Measurements from ENCODE around the gene AIFM1. TPM values are rescaled to one million over a fixed set of nuclear protein-coding genes. Genes with fewer than 3 reads are reported as not detected.

AIFM1 gene
- total RNA-seq, 6 donors from 2014 or later: 14.1 to 29.5 (median 21.9) TPM

DNA sequence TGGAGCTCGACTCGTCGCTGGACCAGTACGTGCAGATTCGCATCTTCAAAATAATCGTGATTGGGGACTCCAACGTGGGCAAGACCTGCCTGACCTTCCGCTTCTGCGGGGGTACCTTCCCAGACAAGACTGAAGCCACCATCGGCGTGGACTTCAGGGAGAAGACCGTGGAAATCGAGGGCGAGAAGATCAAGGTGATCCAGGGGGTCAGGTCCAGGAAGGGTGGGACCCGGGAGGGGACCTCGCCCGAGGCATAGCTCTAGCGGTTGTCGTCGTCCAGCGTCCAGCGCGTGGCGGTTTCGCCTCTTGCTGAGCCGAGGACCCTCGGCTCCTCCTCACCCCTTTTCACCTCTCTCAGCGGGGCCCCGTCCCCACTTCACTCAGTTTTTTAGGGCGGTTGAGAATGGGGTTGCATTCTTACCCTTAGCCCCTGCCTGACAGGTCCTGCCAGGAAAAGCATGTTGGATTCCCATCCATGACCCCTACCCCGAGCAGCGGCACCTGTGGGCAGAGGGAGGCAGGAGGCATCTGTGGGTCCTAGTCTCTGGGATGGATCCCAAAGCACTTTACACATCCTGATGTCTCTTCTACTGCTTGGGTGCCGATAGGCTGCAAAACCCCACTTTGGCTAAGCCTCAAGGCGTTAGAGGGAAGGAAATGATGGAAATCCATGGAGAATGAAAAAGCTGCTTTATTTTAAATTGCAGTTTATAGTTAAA lies 6.6 kb upstream of the AIFM1 start:
- H3K4me3 ChIP-seq: peak overlapping the region; percentile 1 to 54 (median 50)
- H3K27me3 ChIP-seq: no peaks in the 10 kb centered on the region
- H3K36me3 ChIP-seq: no peaks in the 10 kb centered on the region
- peak overlapping the region in 3 of 4 donors; percentile 39 to 79 (median 59) for H3K27ac ChIP-seq
- peaks cover 3 to 15% (median 7%) of the 10 kb centered on the region in 4 donors for H3K4me1 ChIP-seq
- 48 to 62% methylated on average over 6 to 31 of the region's 34 CpGs for WGBS, 2 donors
- TF ChIP-seq EP300 (IDR thresholded peaks at IDR 0.05) (no peak), CTCF (IDR thresholded peaks at IDR 0.05) (no peak), POLR2AphosphoS5 (IDR thresholded peaks at IDR 0.05) (no peak), POLR2A (IDR thresholded peaks at IDR 0.05) (no peak)
- ATAC-seq (ENCODE audit: low FRiP score in 2 of 2): no peak
- peak in 1 of 2 donors; percentile 45 for DNase-seq
- H3K9me3 ChIP-seq: no peaks in the 10 kb centered on the region

- ATAC-seq (ENCODE audit: low FRiP score in 2 of 2) (peak; percentile 57 to 65), DNase-seq (peak in 1 of 2 donors; percentile 85)
- TF ChIP-seq POLR2A (IDR thresholded peaks at IDR 0.05) (no peak), EP300 (IDR thresholded peaks at IDR 0.05) (no peak), CTCF (IDR thresholded peaks at IDR 0.05) (no peak), POLR2AphosphoS5 (IDR thresholded peaks at IDR 0.05) (no peak)
- WGBS, 2 donors: 44% methylated on average over 50 of the region's 61 CpGs; no CpG with 5 or more reads in 1 of the 2 donors
- H3K4me3 ChIP-seq: peak within 1 kb of the TSS; percentile 1 to 54 (median 50)
- H3K27me3 ChIP-seq: no peaks in the 10 kb centered on the region
- H3K36me3 ChIP-seq: no peaks in the 10 kb centered on the region
- no peaks in the 10 kb centered on the region for H3K9me3 ChIP-seq
- peaks cover 3 to 21% (median 9%) of the 10 kb centered on the region in 4 donors for H3K4me1 ChIP-seq
- H3K27ac ChIP-seq: peak within 1 kb of the TSS in 3 of 4 donors; percentile 39 to 79 (median 59)
Observed at GRCh38 chrX:130171446-130172126, 5.9 kb upstream of the AIFM1 start, which contains the start of gene RAB33A. Gene RAB33A, plus strand, starts transcription at chrX:130171962. Its CDS starts 101 bp downstream, at chrX:130172063.

DNA sequence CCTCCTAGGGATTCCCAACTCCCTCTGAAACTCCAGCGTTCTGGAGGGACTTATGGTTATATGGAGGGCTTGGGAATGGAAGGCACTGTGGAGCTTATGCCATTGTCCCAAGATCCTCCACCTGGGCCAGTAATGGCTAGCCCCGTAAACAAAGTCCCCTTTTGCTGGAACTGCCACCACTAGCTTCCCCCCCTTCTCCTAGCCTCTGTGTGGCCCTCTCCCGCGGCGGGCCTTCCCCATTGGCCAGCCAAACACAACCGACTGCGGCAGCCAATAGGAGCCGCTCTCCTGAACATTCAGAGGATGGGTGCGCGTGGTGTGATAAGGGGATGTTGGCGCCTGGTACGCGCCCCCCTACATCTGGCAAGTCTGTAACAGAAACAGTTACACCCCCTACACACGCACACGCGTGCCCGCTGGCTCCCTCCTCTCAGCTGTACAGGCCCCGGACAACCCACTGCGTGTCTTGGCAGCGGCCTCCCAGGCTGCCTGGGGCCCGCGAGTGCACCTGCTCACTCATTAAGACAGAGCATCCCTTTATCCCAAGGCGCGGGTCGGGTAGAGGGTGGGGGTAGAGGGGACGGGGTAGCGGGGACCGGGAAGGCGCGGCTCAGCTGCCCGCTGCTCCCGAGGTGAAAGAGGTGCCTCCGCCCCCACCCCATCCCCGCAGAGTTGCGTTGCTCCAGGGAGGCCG lies 5.3 kb upstream of the AIFM1 start:
- Histone ChIP-seq H3K27ac (peak overlapping the region in 2 of 4 donors; percentile 39 to 79), H3K36me3 (no peaks in the 10 kb centered on the region), H3K27me3 (no peaks in the 10 kb centered on the region), H3K9me3 (no peaks in the 10 kb centered on the region), H3K4me1 (peaks cover 3 to 22% (median 9%) of the 10 kb centered on the region in 4 donors), H3K4me3 (peak overlapping the region in 3 of 4 donors; percentile 46 to 54 (median 53))
- ATAC-seq (ENCODE audit: low FRiP score in 2 of 2) (peak; percentile 55 to 56), DNase-seq (peak; percentile 42 to 53)
- 0 to 37% methylated on average over 2 to 36 of the region's 36 CpGs for WGBS, 2 donors
- no peak for TF ChIP-seq EP300 (IDR thresholded peaks at IDR 0.05)
- no peak for TF ChIP-seq POLR2A (IDR thresholded peaks at IDR 0.05)
- no peak for TF ChIP-seq CTCF (IDR thresholded peaks at IDR 0.05)
- TF ChIP-seq POLR2AphosphoS5 (IDR thresholded peaks at IDR 0.05): no peak

DNA sequence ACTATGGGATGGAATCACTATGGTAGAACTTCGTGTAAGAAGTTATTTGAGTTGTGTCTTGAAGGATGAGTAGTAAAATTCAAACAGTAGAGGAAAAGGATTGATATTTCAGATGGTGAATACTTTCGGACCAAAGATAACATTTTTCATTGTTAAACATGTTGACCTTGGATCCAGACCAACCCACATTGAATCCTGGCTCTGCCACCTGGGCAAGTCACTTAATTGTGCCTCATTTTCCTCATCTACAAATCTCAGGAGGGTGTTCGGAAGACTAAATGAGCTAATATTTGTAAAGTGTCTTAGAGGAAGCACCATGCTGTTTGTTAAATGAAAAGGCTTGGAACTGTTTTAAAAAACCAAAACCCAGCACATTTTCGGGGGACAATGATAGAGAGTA lies 1.4 kb upstream of the AIFM1 start:
- Histone ChIP-seq H3K4me1 (peaks cover 0 to 22% (median 6%) of the 10 kb centered on the region in 4 donors), H3K27me3 (no peaks in the 10 kb centered on the region), H3K4me3 (peak overlapping the region in 2 of 4 donors; percentile 55 to 68), H3K36me3 (no peaks in the 10 kb centered on the region), H3K27ac (peak overlapping the region in 1 of 4 donors; percentile 86), H3K9me3 (no peaks in the 10 kb centered on the region)
- ATAC-seq (ENCODE audit: low FRiP score in 2 of 2) (no peak), DNase-seq (no peak)
- 53 to 69% methylated on average over 4 of the region's 4 CpGs for WGBS, 2 donors
- no peak for TF ChIP-seq POLR2AphosphoS5 (IDR thresholded peaks at IDR 0.05)
- no peak for TF ChIP-seq POLR2A (IDR thresholded peaks at IDR 0.05)
- no peak for TF ChIP-seq CTCF (IDR thresholded peaks at IDR 0.05)
- TF ChIP-seq EP300 (IDR thresholded peaks at IDR 0.05): no peak

Data from upper lobe of left lung (tissue), 6 donors.